ENCODE data around the gene SNCAIP.

SNCAIP gene

DNA sequence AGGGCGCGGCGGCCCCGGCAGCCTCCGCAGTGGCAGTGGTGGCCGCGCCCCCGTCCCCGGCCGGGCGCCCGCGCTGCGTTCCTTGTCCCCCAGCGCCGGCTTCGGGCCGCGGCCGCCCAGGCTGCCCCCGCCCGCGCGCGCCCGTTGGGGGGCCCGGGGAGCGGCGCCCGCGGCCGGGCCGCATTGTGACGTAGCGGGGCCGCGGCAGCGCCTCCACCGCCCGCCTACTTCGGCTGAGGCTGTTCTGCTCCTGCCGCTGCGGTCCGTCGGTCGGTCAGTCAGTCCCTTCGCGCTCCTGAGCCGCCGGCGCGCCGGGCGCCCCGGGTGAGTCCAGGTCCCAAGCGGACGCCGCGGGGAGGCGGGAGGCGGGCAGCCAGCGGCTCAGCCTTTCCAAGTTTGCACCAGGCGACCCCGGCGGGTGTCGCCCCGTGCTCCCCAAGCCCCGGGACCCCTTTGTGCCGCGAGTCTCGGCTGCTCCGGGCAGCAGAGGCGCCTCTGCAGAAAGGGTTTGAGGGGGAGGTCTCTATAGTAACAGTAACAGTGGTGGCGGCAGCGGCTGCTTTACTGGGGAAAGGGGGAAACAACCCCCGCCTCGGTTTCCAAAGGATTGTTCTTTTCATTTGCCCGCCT lies at the start of gene SNCAIP:
TSS of gene SNCAIP (plus strand) at position 277 of the 630 bp plus-strand sequence. CDS start 78,898 bp downstream, outside the sequence.
- no peak for DNase-seq

DNA sequence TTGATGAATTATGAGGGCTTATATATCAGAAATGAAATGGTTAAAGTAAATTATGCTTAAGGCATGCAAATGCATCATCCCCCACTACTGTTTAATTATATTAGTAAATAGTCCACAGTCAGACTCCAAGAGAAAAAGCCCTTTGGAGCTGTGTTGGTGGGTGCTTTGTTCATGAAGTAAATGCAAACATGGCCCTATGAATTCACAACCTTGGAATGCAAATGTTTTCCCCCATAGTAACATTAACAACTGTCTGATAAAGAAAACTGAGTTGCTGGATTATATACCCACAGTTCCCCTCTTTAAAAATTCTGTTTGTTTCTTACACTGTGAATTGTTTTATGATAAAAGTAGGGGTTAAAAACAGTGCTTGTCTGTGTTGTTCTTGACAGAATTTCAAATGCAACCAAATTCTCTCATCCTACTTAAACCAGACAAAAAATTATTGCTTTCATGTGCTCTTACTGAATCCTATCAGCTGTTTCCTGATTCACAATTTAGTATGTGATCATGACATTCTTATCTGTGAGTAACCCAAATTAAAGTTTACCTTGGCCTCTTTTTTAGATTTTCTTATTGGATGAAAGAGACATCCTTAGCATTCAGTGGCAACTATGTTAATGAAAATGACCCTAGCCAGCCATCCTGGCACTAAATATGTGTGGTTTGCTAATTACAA lies 48.5 kb upstream of the SNCAIP start:
- DNase-seq = no peak

DNA sequence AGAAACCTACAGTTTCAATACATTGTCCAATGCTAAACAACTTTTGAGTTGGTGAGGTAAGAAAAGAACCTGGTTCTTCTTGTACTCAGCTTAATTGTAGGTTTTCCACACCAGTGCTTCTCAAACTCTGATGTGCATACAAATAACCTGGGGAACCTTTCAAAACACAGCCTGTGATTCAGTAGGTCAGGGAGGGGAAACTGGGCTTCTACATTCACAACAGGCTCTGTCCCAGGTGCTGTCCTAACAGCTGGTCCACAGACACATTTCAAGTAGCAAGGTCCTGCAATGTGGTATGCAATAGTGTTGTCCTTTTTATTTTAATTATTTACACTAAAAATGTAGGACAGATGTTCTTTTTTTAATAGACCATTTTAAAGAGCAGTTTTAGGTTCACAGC lies 47.4 kb upstream of the SNCAIP start:
- DNase-seq = no peak

DNA sequence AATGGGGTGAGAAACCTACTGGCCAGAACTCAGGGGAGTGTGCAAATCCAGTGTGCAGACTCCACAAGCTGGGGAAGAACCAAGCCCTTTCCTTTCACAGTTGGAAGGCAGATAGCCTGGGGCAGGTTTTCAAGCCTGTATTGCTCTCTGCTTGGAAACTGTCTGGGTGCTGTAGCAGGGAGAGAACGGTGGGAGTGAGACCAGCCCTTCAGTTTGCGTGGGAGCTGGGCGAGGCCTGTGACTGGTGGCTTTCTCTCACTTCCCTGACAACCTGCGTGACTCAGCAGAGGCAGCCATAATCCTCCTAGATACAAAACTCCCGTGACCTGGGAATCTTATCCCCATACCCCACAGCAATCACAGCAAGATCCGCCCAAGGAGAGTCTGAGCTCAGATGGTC lies 44.9 kb upstream of the SNCAIP start:
- no peak for DNase-seq

DNA sequence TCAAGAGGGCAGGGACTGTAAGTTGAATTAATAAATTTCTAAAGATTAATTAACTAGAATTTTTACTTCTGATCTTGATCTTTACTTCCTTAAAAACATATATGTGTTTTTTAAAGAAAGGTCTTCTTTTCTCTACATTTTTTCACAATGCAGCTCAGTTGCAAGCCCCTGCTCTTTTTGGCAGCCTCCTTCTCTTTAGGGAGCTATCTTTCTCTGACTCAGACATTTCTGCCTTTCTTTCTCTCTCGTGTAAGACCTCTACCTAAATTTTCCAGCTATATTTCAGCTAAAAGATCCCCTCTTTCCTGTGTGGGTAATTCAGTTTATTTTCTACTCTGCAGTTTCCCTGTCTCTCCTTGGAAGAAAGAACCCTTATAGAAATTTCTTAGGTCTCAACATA lies 38.3 kb upstream of the SNCAIP start:
- no peak for DNase-seq

DNA sequence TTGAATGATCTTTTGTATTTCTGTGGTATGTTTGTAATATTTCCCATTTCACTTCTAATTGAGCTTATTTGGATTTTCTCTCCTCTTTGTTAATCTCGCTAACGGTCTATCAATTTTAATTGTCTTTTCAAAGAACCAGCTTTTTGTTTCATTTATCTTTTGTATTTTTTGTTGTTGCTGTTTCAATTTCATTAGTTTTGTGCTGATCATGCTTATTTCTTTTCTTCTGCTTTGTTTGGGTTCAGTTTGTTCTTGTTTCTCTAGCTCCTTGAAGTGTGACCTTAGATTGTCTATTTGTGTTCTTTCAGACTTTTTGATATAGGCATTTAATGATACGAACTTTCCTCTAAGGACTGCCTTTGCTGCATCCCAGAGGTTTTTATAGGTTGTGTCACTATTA lies 28.4 kb upstream of the SNCAIP start:
- DNase-seq = no peak

DNA sequence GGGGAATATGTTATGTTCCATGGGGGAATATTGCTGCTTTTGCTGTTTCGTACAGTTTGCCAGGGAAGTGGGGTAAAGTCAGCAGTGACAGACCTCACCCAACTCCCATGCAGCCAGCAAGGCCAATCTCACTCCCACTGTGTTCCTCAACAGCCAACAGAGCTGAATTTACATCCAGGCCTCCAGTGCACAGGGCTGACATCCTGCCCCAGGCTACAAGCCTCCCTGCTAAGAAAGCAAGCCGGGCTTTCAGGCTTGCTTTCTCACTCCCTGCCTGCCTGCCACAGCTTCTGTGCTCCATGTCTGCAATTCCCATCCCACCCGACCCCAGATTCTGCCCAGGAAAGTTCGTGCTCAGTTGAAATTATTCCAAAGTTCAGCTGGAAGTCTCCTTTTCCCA lies 25.5 kb upstream of the SNCAIP start:
- DNase-seq = no peak

DNA sequence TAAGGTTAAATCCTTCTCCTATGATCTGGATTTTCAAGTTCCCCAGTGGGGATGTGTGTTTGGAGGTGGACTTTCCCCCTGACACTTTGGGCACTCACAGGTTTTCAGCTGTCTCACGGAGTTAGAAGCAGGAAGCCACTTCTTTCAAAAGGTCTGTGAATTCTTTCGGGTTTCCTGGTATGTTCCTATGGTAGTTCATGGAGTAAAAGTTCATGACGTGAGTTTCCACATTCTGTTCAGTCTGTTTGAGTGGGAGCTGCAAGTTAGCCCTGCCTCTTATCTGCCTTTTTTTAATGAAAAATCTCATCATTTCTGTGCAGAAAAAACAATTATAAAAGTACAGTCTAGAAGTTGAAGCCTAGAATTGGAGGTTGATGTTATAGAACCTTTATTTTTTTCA lies 24.9 kb upstream of the SNCAIP start:
- DNase-seq = no peak

DNA sequence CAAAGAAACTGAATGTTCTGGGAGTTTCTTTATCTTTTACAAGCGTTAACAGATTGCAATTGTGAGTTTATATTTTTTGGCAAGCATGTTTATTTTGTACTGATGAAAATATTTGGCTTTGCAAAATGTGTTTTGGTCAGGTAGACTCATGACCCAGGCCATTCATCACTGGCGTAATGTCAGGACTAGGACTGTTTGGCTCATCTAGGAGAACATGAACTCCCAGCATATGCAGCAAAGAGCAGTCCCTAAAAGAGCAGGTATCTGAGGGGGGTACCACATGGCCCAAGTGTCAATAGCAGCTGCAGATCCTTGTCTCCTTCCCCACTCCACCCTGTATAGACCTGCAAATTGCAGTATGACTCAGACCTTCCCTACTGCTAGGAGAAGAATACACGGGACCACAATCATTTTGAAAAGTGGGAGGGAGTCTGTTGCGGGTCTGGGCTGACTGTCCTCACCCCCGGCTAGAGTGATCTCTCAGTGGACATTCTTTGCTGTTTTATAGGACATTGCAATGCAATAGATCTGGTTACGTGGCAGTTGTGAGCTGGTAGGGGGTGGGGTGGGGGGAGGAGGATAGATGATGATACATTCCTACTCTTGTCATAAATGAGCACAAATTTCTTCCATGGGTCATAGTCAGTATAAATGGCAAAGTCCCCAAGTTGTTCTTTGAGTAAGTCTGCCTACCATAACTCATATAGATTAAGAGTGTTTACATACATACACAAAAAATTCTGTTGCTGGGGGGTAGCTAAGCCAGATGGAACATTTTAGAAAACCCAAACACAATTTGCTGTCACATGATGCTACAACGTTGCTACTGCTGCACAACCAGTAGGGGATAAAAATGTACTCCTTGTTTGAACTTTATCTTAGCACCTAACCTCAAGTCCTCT lies 20.8 kb upstream of the SNCAIP start:
- DNase-seq = no peak

DNA sequence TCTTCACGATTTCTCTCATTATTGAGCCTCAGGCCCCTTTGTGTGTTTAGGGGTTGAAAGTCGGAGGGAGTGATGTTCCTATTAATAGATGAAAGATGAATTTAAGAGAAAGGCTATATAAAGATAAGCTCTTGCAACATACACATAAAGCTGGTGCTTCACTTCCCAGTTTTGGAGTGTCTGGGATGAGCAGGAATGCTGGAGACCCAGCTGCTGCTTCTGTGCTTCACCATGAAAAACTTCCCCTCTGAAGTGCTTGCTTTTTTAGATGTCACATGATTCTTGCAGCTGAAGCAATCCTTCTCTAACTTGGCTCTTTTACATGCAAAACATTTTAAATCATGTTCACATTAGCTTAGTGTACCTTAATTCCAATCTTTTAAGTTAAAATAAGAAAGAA lies 19.7 kb upstream of the SNCAIP start:
- no peak for DNase-seq

DNA sequence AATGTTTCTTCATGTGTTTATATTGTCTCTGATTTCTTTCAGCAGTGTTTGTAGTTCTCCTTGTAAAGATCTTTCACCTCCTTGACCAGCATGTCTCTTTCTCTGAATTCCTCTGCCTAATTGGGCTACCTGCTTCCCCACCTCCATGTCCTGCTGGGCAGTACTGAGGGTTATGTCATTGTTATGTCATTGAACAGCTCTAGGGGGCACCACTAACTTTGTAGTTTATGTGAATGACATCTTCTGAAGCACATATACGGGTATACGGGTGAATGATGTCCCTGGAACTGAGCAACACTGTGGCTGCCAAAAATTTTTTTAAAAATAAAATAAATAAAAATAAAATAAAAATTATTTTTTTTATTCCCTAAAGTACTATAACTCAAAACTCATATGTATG lies 16.9 kb upstream of the SNCAIP start:
- no peak for DNase-seq

DNA sequence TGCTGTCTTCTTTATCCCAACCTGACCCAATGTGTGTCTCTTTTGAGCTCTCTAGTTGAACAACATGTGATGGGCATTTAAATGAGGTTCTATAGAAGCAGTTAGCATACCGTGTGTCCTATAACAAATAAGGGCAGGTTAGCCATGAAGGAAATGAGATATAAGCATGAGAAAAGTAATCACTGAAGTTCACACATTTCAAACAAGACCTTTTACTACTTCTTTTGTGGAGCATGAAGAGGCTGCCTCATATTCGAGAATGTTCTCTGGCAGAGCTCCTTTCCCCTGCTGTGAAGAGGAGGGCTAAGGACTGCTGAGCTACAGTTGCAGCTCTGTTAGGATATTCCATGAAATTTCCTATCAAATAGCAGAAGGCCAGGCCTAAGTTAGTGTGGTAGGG lies 15.2 kb upstream of the SNCAIP start:
- DNase-seq = no peak

DNA sequence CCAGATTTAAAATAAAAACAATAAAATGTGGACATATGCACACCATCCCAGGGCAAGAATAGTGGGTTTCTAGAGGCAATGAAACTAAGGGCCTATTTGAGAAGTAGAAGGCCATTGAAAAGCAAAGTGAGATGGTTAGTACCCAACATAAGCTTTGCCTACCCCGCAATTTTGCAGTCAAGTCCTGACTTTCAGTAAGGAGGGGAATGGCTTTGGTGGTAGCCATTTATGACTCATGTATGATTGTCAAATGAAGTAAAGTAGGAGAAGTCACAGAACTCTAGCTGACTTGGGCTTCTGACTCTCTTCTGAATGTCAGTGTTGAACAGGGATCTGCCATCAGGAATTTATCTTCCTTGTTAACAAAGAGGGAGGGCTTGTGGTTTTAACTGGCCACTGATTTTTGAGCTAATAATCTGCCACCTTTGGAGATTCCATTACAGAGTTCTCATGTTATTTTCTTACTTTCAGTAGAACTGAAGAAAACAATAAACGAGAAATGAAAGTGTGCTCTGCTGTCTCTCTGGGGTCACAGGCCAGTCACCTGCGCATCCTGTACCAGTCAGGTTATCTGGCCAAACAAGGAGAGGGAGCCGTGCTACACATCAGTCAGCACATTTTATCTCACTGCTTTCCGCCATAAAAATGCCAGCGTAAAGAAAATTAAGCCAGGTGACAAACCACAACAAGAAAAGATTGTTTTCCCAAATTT lies 14.3 kb upstream of the SNCAIP start:
- no peak for DNase-seq

DNA sequence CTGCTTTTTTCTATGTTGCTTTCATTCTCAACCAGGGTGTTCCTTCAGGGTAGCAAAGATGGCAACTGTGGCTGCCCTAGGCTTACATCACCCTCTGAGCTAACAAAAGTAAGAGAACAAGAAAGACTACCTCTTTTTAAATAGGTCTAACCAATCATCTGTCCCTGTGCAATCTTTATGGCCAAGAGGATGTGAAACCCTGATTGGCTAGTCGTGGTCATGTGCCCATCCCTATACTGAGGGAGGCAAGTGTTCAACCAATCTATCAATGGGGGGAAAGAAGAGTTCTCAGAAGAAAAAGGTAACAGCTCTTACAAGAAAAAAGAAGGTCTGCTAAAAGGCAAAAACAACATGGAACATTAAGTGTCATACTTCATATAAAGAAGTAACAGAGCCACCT lies 11.7 kb upstream of the SNCAIP start:
- no peak for DNase-seq

DNA sequence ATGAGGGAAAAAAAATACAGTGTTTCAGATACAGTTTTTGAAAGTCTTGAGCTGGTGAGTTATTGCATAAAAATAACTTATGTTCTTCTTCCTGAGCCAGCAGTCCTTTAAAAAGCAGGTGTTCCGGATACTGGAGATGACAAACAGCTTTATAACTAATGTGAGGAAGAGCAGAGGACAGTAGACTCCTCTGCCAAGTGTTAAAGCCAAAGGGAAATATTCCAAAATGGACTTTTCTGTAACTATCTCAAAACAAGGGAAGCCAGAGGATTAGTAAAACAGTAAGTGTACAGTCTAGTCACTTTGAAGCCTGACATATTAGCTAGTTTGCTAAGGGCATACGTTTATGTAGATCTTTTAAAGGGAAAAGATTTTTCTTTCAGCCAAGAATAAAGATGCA lies 11.0 kb upstream of the SNCAIP start:
- no peak for DNase-seq

DNA sequence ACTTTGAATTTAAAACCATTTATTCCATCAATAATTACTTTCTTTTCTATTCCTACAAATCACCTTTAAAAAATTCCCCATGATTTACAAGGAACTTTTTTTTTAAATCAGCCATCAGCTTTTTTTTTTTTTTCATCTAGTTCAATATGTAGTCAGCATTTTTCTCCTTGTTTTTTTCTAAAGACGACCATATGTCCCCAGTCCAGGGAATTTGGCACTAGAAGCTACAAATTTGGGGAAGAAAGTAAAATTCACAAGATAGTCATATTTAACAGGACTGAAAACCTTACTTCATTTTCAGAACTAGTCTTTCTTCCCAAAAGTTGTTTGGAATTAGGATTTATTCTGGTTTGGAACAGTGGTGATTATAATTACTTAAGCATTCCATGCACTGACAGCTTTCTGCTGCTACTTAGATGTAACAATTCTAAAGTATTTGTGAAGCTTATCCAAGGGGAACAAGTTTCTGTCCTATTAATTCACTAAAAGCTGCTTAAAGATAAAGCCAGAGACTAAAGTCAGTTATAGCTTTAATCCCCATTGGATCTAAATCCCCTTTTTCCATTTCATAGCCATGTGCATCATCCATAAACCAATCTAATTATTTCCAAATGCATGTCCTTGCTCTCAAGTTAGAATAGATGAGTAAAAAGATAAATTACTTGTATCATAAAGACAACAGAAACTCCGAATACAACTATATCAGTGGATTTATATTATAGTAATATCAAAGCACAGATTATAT lies 7.4 kb upstream of the SNCAIP start:
- no peak for DNase-seq

DNA sequence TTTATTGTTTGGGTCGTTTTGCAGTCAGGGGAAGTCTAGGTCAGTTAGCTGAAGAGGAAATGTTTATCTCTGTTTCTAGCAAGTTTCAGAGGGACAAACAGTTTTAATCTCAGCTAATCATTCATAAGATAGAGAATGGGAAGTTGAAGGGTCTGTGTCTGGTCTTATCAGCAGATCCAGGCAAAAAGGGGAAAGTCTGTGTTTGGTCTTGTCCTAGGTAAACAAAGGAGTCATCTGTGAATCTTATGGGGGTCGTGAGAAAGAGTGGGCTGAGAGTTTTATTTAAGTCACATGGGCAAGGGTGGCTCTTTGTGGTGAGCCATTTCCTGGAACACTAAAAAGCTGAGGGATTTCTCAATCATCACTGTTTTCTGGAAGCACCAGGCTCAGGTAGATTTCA lies 5.6 kb upstream of the SNCAIP start:
- DNase-seq = no peak

DNA sequence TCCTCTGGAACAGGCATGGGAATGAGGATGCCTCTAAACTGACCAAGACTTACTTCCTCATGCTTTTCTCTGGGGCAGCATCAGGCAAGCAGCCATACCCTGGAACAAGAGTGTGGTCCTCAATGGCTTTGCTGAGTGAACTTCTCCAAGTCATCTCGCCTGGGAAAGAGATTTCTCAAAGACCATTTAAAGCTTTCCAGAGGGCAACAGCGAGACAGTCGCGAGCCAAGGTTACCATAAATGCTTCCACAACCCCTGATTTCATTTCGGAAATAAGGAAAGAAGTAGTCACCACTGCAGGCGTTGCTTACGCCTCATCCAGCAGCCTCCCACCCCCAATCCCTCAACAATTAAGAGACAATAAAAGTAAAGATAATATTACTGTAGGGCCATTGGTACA lies 1.1 kb upstream of the SNCAIP start:
- DNase-seq = no peak

DNA sequence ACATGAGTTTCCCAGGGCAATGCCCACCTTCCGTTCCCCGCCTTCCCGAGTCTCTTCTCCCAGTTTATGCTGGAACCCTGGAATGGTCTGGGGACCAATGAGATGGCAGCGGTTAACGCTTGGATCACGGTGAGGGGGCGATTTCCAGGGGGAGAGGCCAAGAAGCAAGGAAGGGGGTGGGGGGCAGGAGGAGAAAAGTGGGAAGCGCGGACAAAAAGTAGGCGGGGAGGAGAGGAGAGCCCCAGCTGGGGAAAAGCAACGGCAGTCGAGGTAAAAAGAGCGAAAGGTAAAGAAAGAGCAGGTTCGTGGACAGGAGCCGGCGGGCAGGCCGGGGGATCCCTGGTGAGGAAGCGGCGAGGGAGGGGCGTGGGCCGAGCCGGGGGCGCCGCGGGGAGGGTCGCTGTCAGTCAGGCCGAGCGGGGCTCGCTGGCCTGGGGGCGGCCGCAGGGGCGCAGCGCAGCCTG lies 508 bp upstream of the SNCAIP start:
- DNase-seq = no peak

DNA sequence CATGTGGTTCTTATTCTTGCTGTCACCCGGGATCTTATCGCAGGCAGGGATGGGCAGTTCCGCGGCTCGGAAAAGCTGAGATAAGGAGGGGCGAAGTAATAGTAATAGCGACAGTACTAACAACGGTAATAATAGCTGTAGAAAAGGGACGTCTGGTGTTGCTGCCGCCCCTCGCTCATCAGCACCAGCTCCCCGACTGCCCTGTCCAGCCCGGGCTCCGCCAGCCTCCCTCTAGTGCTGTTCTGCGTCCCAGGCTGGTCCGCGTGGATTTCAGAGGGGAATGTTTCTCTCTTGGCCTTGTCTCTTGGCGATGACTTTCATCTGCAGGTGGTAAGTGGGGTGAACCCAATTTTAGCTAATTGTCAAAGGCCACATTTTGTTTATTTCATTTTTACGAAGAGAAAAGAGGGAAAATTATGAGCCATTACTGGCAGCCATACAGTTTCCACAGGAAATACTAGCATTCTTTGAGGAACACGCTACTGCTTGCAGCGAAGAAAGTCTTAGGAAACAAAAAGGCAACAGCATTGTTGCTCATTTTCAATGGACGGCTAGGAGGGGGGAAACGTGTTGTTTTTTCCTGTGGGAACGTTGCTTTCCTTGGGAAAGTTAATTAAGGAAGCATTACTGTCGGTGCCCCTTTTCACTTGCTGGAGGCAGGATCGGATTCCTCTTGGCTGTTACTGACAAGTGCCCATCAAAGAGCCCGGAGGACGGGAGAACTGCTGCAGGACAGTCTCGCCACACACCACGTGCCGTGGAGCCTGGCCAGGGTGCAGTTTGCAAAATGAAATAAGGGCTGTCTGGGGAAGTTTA lies 762 bp downstream of the SNCAIP start:
- no peak for DNase-seq

DNA sequence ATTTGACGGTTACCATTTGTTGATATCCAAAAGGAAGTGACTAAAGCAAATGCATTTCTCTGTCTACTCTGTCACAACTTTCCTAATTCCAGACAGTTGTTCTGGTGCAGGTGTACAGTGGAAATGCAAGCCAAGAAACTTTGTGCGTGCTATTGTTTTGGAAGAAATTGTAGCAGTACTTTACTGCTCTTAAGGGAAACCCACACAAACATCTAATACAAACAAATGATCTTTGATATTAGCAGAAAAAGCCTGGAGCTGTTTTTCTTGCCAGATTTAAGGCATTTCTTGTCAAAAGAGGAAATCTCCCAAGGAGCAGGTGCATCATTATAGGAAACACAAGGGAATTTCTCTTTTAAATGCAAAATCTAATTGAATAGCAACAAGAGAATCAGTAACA lies 2.0 kb downstream of the SNCAIP start:
- DNase-seq = no peak

DNA sequence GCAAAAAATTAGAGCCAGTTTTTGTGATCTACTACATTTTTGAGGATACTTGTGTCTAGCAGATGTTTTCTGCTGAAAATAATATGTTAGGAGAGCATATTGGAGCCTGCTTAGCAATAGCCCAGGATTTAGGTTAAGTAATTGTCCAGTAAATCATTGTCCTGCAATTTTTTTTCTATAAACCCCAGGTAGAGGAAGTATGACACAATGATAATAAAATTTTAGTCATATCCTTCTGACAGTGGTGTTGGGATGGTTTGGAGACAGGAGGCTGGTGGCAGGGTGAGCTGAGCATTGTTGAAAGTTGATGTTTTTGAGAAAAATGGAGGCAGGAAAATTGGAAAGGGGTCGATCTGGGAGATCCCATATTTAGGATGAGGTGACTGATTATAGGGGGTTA lies 3.5 kb downstream of the SNCAIP start:
- no peak for DNase-seq

Measured in activated CD4-positive, CD25-positive, alpha-beta regulatory T cell treated with anti-CD3 and anti-CD28 coated beads, Interleukin-2, amount 50 U/mL, for 72 hours (primary cell).